Activated gamma-delta T cell (primary cell): ENCODE results near the gene CETP.

Source experiments
- DNase-seq: peaks from one replicate; lab custom pipeline; 2025; lab: John Stamatoyannopoulos, UW

The CETP gene

GRCh38 chr16:57022445-57022844 lies 60.7 kb downstream of the CETP start:
- DNase-seq, result no peak

- DNase-seq, result peak; percentile 39
Observed at GRCh38 chr16:57023541-57024249, 61.9 kb downstream of the CETP start.

- no peak for DNase-seq
Observed at GRCh38 chr16:57024894-57025680, 63.3 kb downstream of the CETP start.

- DNase-seq, result no peak
Observed at GRCh38 chr16:57025941-57026777, 64.4 kb downstream of the CETP start.

- DNase-seq, result no peak
Observed at GRCh38 chr16:57026778-57027062, 65.0 kb downstream of the CETP start.

GRCh38 chr16:57027067-57027466 lies 65.3 kb downstream of the CETP start:
- no peak for DNase-seq

GRCh38 chr16:57028086-57028485 lies 66.3 kb downstream of the CETP start:
- no peak for DNase-seq

GRCh38 chr16:57029161-57030160 lies 67.7 kb downstream of the CETP start:
- DNase-seq, result no peak

GRCh38 chr16:57030346-57030902 lies 68.7 kb downstream of the CETP start:
- DNase-seq, result no peak

GRCh38 chr16:57031156-57031555 lies 69.4 kb downstream of the CETP start:
- DNase-seq, result no peak

GRCh38 chr16:57032346-57032745 lies 70.6 kb downstream of the CETP start:
- DNase-seq, result no peak

GRCh38 chr16:57032931-57033330 lies 71.2 kb downstream of the CETP start:
- no peak for DNase-seq
